Fibroblast of lung (primary cell): Measurements from ENCODE around the gene CAAP1. TPM values are rescaled to one million over a fixed set of nuclear protein-coding genes. Genes with fewer than 3 reads are reported as not detected.

Experiments
- DNase-seq, 2 donors: peaks; one replicate each; pipeline versions ENCODE4 v3.0.0 to v3.0.0-alpha.2; 2010; ENCODE audit warnings: low read depth in 2 of 2
- H2AFZ ChIP-seq: 2 replicates; pipeline ENCODE4 v1.5.1; 2012; ENCODE audit warnings: low read length, control low read depth, inconsistent platforms
- H3K27ac ChIP-seq: 2 replicates; pipeline ENCODE4 v1.5.1; 2011; ENCODE audit warnings: low read length, control low read depth; ENCODE audit not compliant: insufficient read depth
- H3K27me3 ChIP-seq: 2 replicates; pipeline ENCODE4 v1.5.1; 2011; ENCODE audit warnings: mild to moderate bottlenecking, low read length; ENCODE audit not compliant: control insufficient read depth, insufficient read depth
- H3K36me3 ChIP-seq: 2 replicates; pipeline ENCODE4 v1.5.1; 2011; ENCODE audit warnings: low read length; ENCODE audit not compliant: control insufficient read depth, insufficient read depth
- H3K4me1 ChIP-seq: 2 replicates; pipeline ENCODE4 v1.5.1; 2011; ENCODE audit warnings: low read length; ENCODE audit not compliant: control insufficient read depth, insufficient read depth; ENCODE audit errors: extremely low read depth
- H3K4me2 ChIP-seq: 2 replicates; pipeline ENCODE4 v1.5.1; 2011; ENCODE audit warnings: low read length, control low read depth; ENCODE audit not compliant: insufficient read depth; ENCODE audit errors: extremely low read depth
- H3K4me3 ChIP-seq, 4 experiments: fragments of 200-600 bp in 1 of 4; sonication (generic) in 1 of 4; replicated peaks in 1 of 4; 2 replicates each; pipeline ENCODE4 v1.5.1; 2011 to 2016; ENCODE audit warnings: low read length in 4 of 4, low read depth in 3 of 4, mild to moderate bottlenecking in 3 of 4, control low read depth in 2 of 4, inconsistent platforms in 1 of 4, mixed read lengths in 1 of 4; ENCODE audit not compliant: insufficient read depth in 1 of 4; ENCODE audit errors: control extremely low read depth in 1 of 4
- H3K79me2 ChIP-seq: 2 replicates; pipeline ENCODE4 v1.5.1; 2012; ENCODE audit warnings: mild to moderate bottlenecking, low read length, inconsistent platforms; ENCODE audit not compliant: control insufficient read depth, insufficient read depth
- H3K9ac ChIP-seq: 2 replicates; pipeline ENCODE4 v1.5.1; 2011; ENCODE audit warnings: mild to moderate bottlenecking, low read length, control low read depth; ENCODE audit not compliant: insufficient read depth
- H3K9me3 ChIP-seq: 2 replicates; pipeline ENCODE4 v1.5.1; 2012; ENCODE audit warnings: low read depth, low read length; ENCODE audit not compliant: control insufficient read depth, insufficient read depth
- H4K20me1 ChIP-seq: 2 replicates; pipeline ENCODE4 v1.5.1; 2011; ENCODE audit warnings: low read length; ENCODE audit not compliant: control insufficient read depth, insufficient read depth; ENCODE audit errors: extremely low read depth
- EZH2 ChIP-seq: IDR thresholded peaks from 2 replicates; pipeline ENCODE4 v1.5.1; 2012; ENCODE audit warnings: low read length, control low read depth, mild to moderate bottlenecking; ENCODE audit errors: missing control alignments
- polyA plus RNA-seq, 2 donors: library from polyadenylated mRNA; depleted of rRNA in 1 of 2; stranded (reverse) in 1 of 2; unstranded in 1 of 2; fragments of >200 nt; gene quantifications; 2 replicates each; pipeline ENCODE4 v1.2.1, GENCODE V29; 2011 to 2012; ENCODE audit warnings: missing spikeins in 1 of 2
- total RNA-seq: library from RNA; depleted of rRNA; stranded (reverse); fragments of >200 nt; gene quantifications from 2 replicates; pipeline ENCODE4 v1.2.1, GENCODE V29; 2014
- TF ChIP-seq, protein P1 (sequence below), 2 donors: IDR thresholded peaks in 1 of 2; conservative IDR thresholded peaks in 1 of 2; 1 replicate in 1 of 2; 2 replicates in 1 of 2; pipeline ENCODE4 v1.5.1; 2011 to 2012; ENCODE audit warnings: low read length in 2 of 2, control low read depth in 1 of 2, inconsistent platforms in 1 of 2, low read depth in 1 of 2, mild to moderate bottlenecking in 1 of 2

Gene CAAP1
- total and polyA plus RNA-seq, 2 donors (not counting 1 experiment from before 2014, with no cell fraction given) = 13.9 to 15.9 TPM

DNA sequence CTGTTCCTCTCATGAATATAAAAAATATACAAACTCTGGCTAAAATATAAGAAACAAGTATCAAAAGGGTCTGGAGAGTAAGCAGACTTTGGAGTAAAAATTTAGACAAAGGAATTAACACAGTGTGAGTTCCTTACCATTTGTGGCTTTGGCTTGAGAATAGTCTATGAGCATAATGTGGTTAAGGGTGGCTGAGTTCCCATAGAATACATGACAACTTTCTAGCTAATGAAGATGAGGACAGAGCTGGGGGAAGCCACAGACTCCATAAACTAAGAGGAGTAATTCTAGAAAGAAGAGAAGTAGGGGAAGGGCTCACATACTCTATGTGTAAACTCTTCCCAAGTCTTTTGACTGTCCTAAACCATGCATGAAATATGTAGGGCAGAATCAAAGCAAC is 79.4 kb downstream of the CAAP1 start:
- Histone ChIP-seq H3K36me3 (no peaks in the 10 kb centered on the region), H3K4me2 (no peak overlapping the region), H3K4me1 (no peaks in the 10 kb centered on the region), H3K27me3 (no peaks in the 10 kb centered on the region), H3K4me3 (no peak overlapping the region), H4K20me1 (no peaks in the 10 kb centered on the region), H3K27ac (no peak overlapping the region), H2AFZ (no peak overlapping the region), H3K9ac (no peak overlapping the region), H3K9me3 (no peaks in the 10 kb centered on the region), H3K79me2 (no peaks in the 10 kb centered on the region)
- TF ChIP-seq, protein P1, sequence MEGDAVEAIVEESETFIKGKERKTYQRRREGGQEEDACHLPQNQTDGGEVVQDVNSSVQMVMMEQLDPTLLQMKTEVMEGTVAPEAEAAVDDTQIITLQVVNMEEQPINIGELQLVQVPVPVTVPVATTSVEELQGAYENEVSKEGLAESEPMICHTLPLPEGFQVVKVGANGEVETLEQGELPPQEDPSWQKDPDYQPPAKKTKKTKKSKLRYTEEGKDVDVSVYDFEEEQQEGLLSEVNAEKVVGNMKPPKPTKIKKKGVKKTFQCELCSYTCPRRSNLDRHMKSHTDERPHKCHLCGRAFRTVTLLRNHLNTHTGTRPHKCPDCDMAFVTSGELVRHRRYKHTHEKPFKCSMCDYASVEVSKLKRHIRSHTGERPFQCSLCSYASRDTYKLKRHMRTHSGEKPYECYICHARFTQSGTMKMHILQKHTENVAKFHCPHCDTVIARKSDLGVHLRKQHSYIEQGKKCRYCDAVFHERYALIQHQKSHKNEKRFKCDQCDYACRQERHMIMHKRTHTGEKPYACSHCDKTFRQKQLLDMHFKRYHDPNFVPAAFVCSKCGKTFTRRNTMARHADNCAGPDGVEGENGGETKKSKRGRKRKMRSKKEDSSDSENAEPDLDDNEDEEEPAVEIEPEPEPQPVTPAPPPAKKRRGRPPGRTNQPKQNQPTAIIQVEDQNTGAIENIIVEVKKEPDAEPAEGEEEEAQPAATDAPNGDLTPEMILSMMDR (conservative IDR thresholded peaks at IDR 0.05 in 1 of 2, IDR thresholded peaks at IDR 0.05 in 1 of 2; ENCODE audit: low read depth in 1 of 2, low read length in 2 of 2) = no peak
- no peak for TF ChIP-seq EZH2
- peak in 1 of 2 donors; percentile 50 for DNase-seq

DNA sequence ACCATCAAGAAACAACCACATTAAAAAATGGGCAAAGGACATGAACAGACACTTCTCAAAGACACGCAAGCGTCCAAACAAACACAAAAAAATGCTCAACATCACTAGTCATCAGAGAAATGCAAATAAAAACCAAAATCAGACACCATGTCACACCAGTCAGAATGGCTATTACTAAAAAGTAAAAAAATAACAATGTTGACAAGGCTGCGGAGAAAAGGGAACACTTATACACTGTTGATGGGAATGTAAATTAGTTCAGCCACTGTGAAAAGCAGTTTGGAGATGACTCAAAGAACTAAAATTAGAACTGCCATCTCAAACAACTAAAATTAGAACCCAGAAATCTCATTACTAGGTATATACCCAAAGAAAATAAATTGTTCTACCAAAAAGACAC is 80.4 kb downstream of the CAAP1 start:
- no peak for DNase-seq
- H3K27ac ChIP-seq = no peak overlapping the region
- H3K9me3 ChIP-seq = no peaks in the 10 kb centered on the region
- TF ChIP-seq, protein P1 (conservative IDR thresholded peaks at IDR 0.05 in 1 of 2, IDR thresholded peaks at IDR 0.05 in 1 of 2; ENCODE audit: low read depth in 1 of 2, low read length in 2 of 2) = no peak
- TF ChIP-seq EZH2 = no peak
- no peaks in the 10 kb centered on the region for H3K27me3 ChIP-seq
- no peaks in the 10 kb centered on the region for H3K36me3 ChIP-seq
- H3K4me3 ChIP-seq = no peak overlapping the region
- no peaks in the 10 kb centered on the region for H4K20me1 ChIP-seq
- no peaks in the 10 kb centered on the region for H3K4me1 ChIP-seq
- H3K79me2 ChIP-seq = no peaks in the 10 kb centered on the region
- no peak overlapping the region for H2AFZ ChIP-seq
- no peak overlapping the region for H3K4me2 ChIP-seq
- no peak overlapping the region for H3K9ac ChIP-seq

DNA sequence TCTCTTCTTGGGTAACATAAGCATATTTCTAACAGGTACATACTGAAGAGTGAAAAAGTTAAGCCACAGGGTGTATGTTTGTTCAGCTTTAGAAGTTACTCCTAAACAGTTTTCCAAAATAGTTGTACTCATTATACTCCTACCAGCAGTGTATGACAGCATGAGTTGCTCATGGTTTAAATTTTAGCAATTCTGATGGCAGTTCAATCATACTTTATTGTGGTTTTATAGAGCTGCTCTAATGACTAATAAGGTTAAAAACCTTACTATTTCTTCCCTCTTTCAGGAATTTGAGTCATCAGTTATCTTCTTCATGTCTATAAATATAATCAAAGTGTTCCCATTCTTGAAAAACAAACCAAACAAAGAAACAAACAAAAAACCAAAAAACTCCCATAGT is 81.5 kb downstream of the CAAP1 start:
- no peak overlapping the region for H2AFZ ChIP-seq
- TF ChIP-seq EZH2 = no peak
- TF ChIP-seq, protein P1 (conservative IDR thresholded peaks at IDR 0.05 in 1 of 2, IDR thresholded peaks at IDR 0.05 in 1 of 2; ENCODE audit: low read depth in 1 of 2, low read length in 2 of 2) = no peak
- H3K9me3 ChIP-seq = no peaks in the 10 kb centered on the region
- H3K27me3 ChIP-seq = no peaks in the 10 kb centered on the region
- no peak overlapping the region for H3K9ac ChIP-seq
- H3K27ac ChIP-seq = no peak overlapping the region
- DNase-seq = peak; percentile 5 to 6
- no peaks in the 10 kb centered on the region for H3K4me1 ChIP-seq
- no peak overlapping the region for H3K4me2 ChIP-seq
- H3K4me3 ChIP-seq = no peak overlapping the region
- no peaks in the 10 kb centered on the region for H4K20me1 ChIP-seq
- H3K36me3 ChIP-seq = no peaks in the 10 kb centered on the region
- no peaks in the 10 kb centered on the region for H3K79me2 ChIP-seq
